IPS-18c (cell line): ENCODE results near the gene GASK1A.
A peak's percentile ranks its signal among the peaks of the same experiment; 100 is the strongest.

ENCODE experiments used
- H3K4me3 ChIP-seq: 2 replicates; pipeline ENCODE4 v1.7.0; 2013; ENCODE audit warnings: low read depth, mild to moderate bottlenecking, low read length, moderate library complexity; ENCODE audit not compliant: insufficient read depth
- H3K9me3 ChIP-seq: one replicate; pipeline ENCODE4 v1.6.1; 2013; ENCODE audit warnings: mild to moderate bottlenecking, low read length, moderate library complexity; ENCODE audit not compliant: control insufficient read depth, insufficient read depth

The GASK1A gene

DNA sequence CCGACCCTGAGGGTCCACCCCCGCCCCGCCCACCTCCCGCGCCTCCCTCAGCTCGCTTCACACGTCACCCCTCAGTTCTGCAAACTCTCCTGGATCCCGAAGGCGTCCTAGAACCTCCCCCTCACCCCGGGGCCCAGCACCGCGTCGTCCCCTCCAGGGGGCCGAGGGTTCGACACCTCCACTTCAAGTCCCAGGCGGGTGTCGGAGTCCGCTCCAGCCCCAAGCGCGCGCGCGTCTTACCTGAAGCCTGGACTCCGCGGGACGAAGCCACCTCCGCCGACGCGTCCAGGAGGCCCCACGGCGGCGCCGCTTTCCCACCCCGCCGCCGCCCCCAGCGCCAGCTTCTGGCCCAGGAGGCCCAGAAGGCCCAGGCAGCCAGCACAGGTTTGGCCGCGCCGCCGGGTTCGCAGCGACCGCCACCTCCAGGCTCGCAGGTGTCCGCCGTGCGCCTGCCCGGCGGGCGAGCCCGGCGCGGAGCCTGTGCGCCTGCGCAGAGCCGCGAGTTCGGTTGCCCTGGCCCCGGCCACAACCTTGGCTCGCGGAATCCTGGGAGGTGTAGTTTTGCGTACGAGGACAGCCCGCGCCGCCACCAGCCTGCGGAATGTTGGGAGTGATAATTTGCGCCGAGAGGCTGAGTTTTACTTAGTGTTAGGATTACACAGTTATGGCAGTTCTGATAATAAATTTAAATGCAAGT is 126.6 kb downstream of the GASK1A start, which contains the start of gene POMGNT2:
POMGNT2 (minus strand) TSS at position 484 of the 697 bp plus-strand sequence. CDS start 24,648 bp downstream, outside the sequence.
- Histone ChIP-seq H3K9me3 (no peaks in the 10 kb centered on the region), H3K4me3 (peak within 1 kb of the TSS; percentile 74)

GRCh38 chr3:43106293-43106628 is 127.2 kb downstream of the GASK1A start:
- H3K9me3 ChIP-seq, result no peaks in the 10 kb centered on the region
- peak overlapping the region; percentile 74; the same call in 1 of the 2 replicates for H3K4me3 ChIP-seq
